Liver (tissue), 9 donors: ENCODE data around the gene RALGDS. TPM values are rescaled to one million over a fixed set of nuclear protein-coding genes. Genes with fewer than 3 reads are reported as not detected.

ENCODE experiments used
- DNase-seq: peaks from one replicate; pipeline ENCODE4 v3.0.0-alpha.2; 2017; ENCODE audit warnings: low spot score
- H3K27ac ChIP-seq, 2 donors: one replicate each; pipeline ENCODE4 v1.7.0; 2013; ENCODE audit warnings: inconsistent platforms in 2 of 2, low read length in 2 of 2, control low read depth in 1 of 2, low read depth in 1 of 2, mild to moderate bottlenecking in 1 of 2
- H3K27me3 ChIP-seq, 4 donors: one replicate each; pipeline versions ENCODE4 v1.6.1 to v1.7.0; 2013; ENCODE audit warnings: low read length in 3 of 4, inconsistent platforms in 1 of 4, mild to moderate bottlenecking in 1 of 4, moderate library complexity in 1 of 4; ENCODE audit not compliant: control insufficient read depth in 4 of 4, insufficient read depth in 4 of 4
- H3K36me3 ChIP-seq, 4 donors: one replicate each; pipeline versions ENCODE4 v1.6.1 to v1.7.0; 2013; ENCODE audit warnings: low read length in 3 of 4, mild to moderate bottlenecking in 3 of 4, low read depth in 1 of 4, moderate library complexity in 1 of 4; ENCODE audit not compliant: control insufficient read depth in 4 of 4, insufficient read depth in 3 of 4
- H3K4me1 ChIP-seq, 4 donors: one replicate each; pipeline versions ENCODE4 v1.6.1 to v1.7.0; 2013; ENCODE audit warnings: low read length in 3 of 4, mild to moderate bottlenecking in 3 of 4, moderate library complexity in 1 of 4; ENCODE audit not compliant: control insufficient read depth in 4 of 4, insufficient read depth in 4 of 4
- H3K4me3 ChIP-seq, 3 donors: one replicate each; pipeline versions ENCODE4 v1.6.1 to v1.7.0; 2013; ENCODE audit warnings: low read length in 3 of 3, control low read depth in 1 of 3, low read depth in 1 of 3, mild to moderate bottlenecking in 1 of 3
- H3K9ac ChIP-seq, 2 donors: one replicate each; pipeline ENCODE4 v1.7.0; 2013; ENCODE audit warnings: low read length in 2 of 2, mild to moderate bottlenecking in 2 of 2, moderate library complexity in 2 of 2, control low read depth in 1 of 2, low read depth in 1 of 2
- H3K9me3 ChIP-seq, 4 donors: one replicate each; pipeline versions ENCODE4 v1.6.1 to v1.7.0; 2013; ENCODE audit warnings: low read length in 3 of 4; ENCODE audit not compliant: control insufficient read depth in 4 of 4
- FOXA2 ChIP-seq: IDR thresholded peaks from 2 replicates; pipeline ENCODE4 v1.6.1; 2016; ENCODE audit warnings: antibody characterized with exemption
- GABPA ChIP-seq, 2 donors: IDR thresholded peaks in 1 of 2; conservative IDR thresholded peaks in 1 of 2; 2 replicates each; pipeline ENCODE4 v1.6.1; 2016; ENCODE audit warnings: antibody characterized with exemption in 2 of 2, mild to moderate bottlenecking in 1 of 2, moderate library complexity in 1 of 2
- HNF4A ChIP-seq, 2 donors: conservative IDR thresholded peaks; 2 replicates each; pipeline ENCODE4 v1.6.1; 2016; ENCODE audit warnings: antibody characterized with exemption in 2 of 2, mild to moderate bottlenecking in 2 of 2
- JUND ChIP-seq, 2 donors: IDR thresholded peaks; 2 replicates each; pipeline ENCODE4 v1.6.1; 2016; ENCODE audit warnings: antibody characterized with exemption in 2 of 2
- RAD21 ChIP-seq, 2 donors: IDR thresholded peaks; 2 replicates each; pipeline ENCODE4 v1.6.1; 2016; ENCODE audit warnings: antibody characterized with exemption in 2 of 2, mild to moderate bottlenecking in 2 of 2
- RXRA ChIP-seq, 2 donors: IDR thresholded peaks; 2 replicates each; pipeline ENCODE4 v1.6.1; 2017 to 2018; ENCODE audit warnings: antibody characterized with exemption in 2 of 2, mild to moderate bottlenecking in 1 of 2
- SP1 ChIP-seq: IDR thresholded peaks from 2 replicates; pipeline ENCODE4 v1.6.1; 2018; ENCODE audit warnings: antibody characterized with exemption, mild to moderate bottlenecking
- WGBS: extraction: QIAGEN DNeasy Blood & Tissue Kit; methylation state at CpG from one replicate; pipeline ENCODE4 v1.1.7; 2013; 5-methylcytosine and 5-hydroxymethylcytosine counted together
- polyA plus RNA-seq, 2 donors: library from polyadenylated mRNA; stranded (reverse) in 1 of 2; unstranded in 1 of 2; fragments of 200-250 nt in 1 of 2; fragments of >200 nt in 1 of 2; fragmentation: Nextera tagmentation in 1 of 2; extraction: Ambion mirVana in 1 of 2; gene quantifications; one replicate each; pipeline versions ENCODE4 v1.2.1 to v1.2.3, GENCODE V29; 2013 to 2015
- total RNA-seq, 2 donors: library from RNA; depleted of rRNA; stranded (reverse); fragments of >200 nt; gene quantifications; one replicate each; pipeline ENCODE4 v1.2.3, GENCODE V29; 2014
- TF ChIP-seq, protein P1 (sequence below): fragments of 150-350 bp; IDR thresholded peaks from 2 replicates; pipeline ENCODE4 v1.5.1; 2017; ENCODE audit warnings: improper control_type of control experiment, low read depth, low read length; ENCODE audit not compliant: missing input control
- TF ChIP-seq, protein P2 (sequence below): IDR thresholded peaks from 2 replicates; pipeline ENCODE4 v1.6.1; 2016; ENCODE audit warnings: antibody characterized with exemption, mild to moderate bottlenecking
- TF ChIP-seq, protein P3 (sequence below): IDR thresholded peaks from 2 replicates; pipeline ENCODE4 v1.6.1; 2016; ENCODE audit warnings: antibody characterized with exemption
- donor health status: healthy.
- donor health status: healthy.
- donor health status: healthy.
- donor health status: healthy.
- donor health status: healthy.

RALGDS gene
- total and polyA plus RNA-seq, 4 donors, result 1.3 to 19.0 (median 7.3) TPM

DNA sequence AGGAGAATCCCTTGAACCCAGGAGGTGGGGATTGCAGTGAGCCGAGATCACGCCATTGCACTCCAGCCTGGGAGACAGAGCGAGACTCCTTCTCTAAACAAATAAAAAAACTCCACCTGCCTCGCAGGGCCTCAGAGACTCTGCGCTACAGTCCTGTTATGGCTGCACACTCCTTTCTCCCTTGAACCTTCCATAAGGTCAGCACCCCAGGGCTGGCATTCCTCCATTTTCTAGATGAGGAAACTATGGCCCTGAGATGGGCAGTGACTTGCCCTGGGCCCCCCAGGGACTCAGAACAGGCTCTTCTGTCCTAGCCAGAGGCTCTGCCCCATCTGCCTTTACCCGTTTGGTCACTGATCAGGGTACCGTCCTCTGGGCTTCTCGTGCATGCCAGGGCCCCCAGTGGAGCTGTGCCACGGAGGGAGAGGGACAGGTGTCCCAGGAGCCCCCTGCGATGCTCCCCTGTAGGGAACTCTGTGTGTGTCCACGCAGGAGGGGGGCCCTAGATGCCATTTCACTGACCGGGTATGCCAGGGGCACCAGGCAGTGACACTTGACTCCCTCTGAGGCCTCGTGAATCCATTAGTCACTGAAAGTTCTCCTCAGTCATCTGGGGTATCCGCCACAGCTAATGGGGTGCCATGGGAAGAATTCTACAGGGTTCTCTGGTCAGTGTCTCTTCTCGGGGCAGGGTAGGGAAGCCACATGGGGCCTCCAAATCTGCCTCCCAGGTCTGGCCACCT lies 16.2 kb downstream of the RALGDS start:
- Histone ChIP-seq H3K36me3 (peaks cover 2 to 83% (median 32%) of the 10 kb centered on the region in 4 donors), H3K27ac (no peak overlapping the region), H3K9me3 (no peaks in the 10 kb centered on the region), H3K4me1 (no peaks in the 10 kb centered on the region), H3K9ac (no peak overlapping the region), H3K4me3 (no peak overlapping the region), H3K27me3 (no peaks in the 10 kb centered on the region)
- no peak for TF ChIP-seq SP1
- TF ChIP-seq JUND (IDR thresholded peaks at IDR 0.05), result no peak
- TF ChIP-seq HNF4A (conservative IDR thresholded peaks at IDR 0.05), result no peak
- TF ChIP-seq, protein P1, sequence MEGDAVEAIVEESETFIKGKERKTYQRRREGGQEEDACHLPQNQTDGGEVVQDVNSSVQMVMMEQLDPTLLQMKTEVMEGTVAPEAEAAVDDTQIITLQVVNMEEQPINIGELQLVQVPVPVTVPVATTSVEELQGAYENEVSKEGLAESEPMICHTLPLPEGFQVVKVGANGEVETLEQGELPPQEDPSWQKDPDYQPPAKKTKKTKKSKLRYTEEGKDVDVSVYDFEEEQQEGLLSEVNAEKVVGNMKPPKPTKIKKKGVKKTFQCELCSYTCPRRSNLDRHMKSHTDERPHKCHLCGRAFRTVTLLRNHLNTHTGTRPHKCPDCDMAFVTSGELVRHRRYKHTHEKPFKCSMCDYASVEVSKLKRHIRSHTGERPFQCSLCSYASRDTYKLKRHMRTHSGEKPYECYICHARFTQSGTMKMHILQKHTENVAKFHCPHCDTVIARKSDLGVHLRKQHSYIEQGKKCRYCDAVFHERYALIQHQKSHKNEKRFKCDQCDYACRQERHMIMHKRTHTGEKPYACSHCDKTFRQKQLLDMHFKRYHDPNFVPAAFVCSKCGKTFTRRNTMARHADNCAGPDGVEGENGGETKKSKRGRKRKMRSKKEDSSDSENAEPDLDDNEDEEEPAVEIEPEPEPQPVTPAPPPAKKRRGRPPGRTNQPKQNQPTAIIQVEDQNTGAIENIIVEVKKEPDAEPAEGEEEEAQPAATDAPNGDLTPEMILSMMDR, result no peak
- 90% methylated on average over 15 of the region's 15 CpGs for WGBS
- no peak for DNase-seq

DNA sequence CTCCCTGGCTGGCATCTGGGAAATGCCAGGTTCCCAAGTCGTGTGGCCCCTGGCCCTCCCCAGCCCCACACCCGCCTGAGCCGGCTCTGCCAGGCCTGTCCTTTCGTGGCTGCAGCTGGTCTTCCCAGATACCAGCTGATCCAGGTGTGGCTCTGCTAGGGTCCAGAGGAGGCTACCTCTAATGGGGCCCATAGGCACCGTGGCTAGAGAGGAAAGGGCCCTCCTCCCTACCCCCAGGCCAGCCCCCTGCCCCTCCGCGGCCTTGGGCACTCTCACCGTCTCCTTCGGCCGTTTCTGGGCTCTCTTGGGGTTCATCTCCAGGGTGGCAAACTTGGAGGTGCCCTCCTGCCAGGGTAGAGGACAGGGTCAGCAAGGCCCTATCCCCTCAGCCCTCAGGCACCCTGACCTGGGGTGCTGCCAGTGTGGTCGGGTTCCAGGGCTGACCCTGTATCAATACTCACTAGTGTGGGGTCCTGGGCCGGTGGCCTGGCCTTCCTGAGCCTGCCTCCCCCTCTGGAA lies 17.0 kb downstream of the RALGDS start:
- no peak for DNase-seq
- H3K36me3 ChIP-seq, result peaks cover 2 to 83% (median 34%) of the 10 kb centered on the region in 4 donors
- H3K4me3 ChIP-seq, result no peak overlapping the region
- 92% methylated on average over 12 of the region's 12 CpGs for WGBS
- no peaks in the 10 kb centered on the region for H3K4me1 ChIP-seq
- H3K27ac ChIP-seq, result no peak overlapping the region
- no peaks in the 10 kb centered on the region for H3K9me3 ChIP-seq
- TF ChIP-seq GABPA (IDR thresholded peaks at IDR 0.05 in 1 of 2, conservative IDR thresholded peaks at IDR 0.05 in 1 of 2), result no peak
- no peak for TF ChIP-seq RXRA (IDR thresholded peaks at IDR 0.05)
- no peak overlapping the region for H3K9ac ChIP-seq
- H3K27me3 ChIP-seq, result no peaks in the 10 kb centered on the region

DNA sequence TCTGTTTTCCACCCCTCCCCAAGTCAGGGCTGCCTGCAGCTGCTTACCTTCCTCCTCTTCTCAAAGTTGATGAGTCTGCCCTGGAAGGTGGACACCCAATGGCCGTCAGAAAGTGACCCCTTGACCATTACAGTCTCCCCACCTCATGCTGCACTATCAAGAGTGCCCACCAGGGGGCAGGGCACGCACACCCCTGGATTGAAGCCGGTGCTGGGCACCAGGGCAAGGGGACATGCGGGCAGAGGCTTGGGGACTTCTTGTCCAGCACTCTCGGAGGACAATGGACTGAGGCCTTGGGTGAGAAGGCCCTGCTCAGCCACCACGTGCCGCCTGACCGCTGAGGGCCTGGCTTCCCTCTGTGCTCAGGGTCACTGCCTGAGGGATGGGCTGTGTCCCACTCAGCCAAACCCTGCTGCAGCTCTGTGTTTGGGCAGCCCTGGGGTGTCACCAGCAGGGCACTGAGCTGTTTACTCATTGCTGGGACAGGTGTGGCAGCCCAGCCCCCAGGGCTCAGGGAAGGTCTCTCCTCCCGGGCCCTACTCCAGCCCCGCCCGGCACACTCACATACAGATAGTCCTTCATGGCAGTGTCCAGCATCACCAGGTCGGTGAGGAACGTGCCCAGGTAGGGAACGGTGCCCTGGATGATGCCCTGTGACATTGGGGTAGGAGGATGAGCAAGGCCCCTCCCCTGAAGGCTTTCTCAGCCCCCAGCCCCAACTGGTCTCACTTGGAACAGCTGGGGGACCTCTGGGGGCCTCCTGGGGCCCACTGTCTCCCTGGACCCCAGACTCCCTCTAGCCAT lies 17.7 kb downstream of the RALGDS start:
- TF ChIP-seq FOXA2 (no peak), RAD21 (IDR thresholded peaks at IDR 0.05) (peak; percentile 99 to 100)
- TF ChIP-seq, protein P2, sequence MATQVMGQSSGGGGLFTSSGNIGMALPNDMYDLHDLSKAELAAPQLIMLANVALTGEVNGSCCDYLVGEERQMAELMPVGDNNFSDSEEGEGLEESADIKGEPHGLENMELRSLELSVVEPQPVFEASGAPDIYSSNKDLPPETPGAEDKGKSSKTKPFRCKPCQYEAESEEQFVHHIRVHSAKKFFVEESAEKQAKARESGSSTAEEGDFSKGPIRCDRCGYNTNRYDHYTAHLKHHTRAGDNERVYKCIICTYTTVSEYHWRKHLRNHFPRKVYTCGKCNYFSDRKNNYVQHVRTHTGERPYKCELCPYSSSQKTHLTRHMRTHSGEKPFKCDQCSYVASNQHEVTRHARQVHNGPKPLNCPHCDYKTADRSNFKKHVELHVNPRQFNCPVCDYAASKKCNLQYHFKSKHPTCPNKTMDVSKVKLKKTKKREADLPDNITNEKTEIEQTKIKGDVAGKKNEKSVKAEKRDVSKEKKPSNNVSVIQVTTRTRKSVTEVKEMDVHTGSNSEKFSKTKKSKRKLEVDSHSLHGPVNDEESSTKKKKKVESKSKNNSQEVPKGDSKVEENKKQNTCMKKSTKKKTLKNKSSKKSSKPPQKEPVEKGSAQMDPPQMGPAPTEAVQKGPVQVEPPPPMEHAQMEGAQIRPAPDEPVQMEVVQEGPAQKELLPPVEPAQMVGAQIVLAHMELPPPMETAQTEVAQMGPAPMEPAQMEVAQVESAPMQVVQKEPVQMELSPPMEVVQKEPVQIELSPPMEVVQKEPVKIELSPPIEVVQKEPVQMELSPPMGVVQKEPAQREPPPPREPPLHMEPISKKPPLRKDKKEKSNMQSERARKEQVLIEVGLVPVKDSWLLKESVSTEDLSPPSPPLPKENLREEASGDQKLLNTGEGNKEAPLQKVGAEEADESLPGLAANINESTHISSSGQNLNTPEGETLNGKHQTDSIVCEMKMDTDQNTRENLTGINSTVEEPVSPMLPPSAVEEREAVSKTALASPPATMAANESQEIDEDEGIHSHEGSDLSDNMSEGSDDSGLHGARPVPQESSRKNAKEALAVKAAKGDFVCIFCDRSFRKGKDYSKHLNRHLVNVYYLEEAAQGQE, result no peak
- TF ChIP-seq, protein P1, result peak; percentile 95
- TF ChIP-seq, protein P3, sequence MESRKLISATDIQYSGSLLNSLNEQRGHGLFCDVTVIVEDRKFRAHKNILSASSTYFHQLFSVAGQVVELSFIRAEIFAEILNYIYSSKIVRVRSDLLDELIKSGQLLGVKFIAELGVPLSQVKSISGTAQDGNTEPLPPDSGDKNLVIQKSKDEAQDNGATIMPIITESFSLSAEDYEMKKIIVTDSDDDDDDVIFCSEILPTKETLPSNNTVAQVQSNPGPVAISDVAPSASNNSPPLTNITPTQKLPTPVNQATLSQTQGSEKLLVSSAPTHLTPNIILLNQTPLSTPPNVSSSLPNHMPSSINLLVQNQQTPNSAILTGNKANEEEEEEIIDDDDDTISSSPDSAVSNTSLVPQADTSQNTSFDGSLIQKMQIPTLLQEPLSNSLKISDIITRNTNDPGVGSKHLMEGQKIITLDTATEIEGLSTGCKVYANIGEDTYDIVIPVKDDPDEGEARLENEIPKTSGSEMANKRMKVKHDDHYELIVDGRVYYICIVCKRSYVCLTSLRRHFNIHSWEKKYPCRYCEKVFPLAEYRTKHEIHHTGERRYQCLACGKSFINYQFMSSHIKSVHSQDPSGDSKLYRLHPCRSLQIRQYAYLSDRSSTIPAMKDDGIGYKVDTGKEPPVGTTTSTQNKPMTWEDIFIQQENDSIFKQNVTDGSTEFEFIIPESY, result no peak
- DNase-seq, result peak; percentile 84
- Histone ChIP-seq H3K4me3 (no peak overlapping the region), H3K36me3 (peaks cover 2 to 83% (median 32%) of the 10 kb centered on the region in 4 donors), H3K9ac (no peak overlapping the region), H3K4me1 (no peaks in the 10 kb centered on the region), H3K9me3 (no peaks in the 10 kb centered on the region), H3K27ac (no peak overlapping the region), H3K27me3 (no peaks in the 10 kb centered on the region)
- WGBS, result 43% methylated on average over 14 of the region's 14 CpGs
